Prostate gland (tissue), 2 donors: ENCODE measurements around the gene SIRT7. TPM values are rescaled to one million over a fixed set of nuclear protein-coding genes. Genes with fewer than 3 reads are reported as not detected.

Experiments used
- DNase-seq: peaks from one replicate; pipeline ENCODE4 v3.0.0-alpha.2; 2019; ENCODE audit warnings: low spot score
- H3K27ac ChIP-seq, 2 donors: fragments of 200-600 bp; sonication (generic); 2 replicates each; pipeline ENCODE4 v1.5.1; 2017 to 2019
- H3K27me3 ChIP-seq: fragments of 200-600 bp; sonication (generic); replicated peaks from 2 replicates; pipeline ENCODE4 v1.5.1; 2019; ENCODE audit not compliant: insufficient read depth
- H3K36me3 ChIP-seq, 2 donors: fragments of 200-600 bp; sonication (generic); 1 replicate in 1 of 2; 2 replicates in 1 of 2; pipeline versions ENCODE4 v1.5.1 to v1.8.1; 2017 to 2019
- H3K4me1 ChIP-seq: fragments of 200-600 bp; sonication (generic); replicated peaks from 2 replicates; pipeline ENCODE4 v1.5.1; 2019
- H3K4me3 ChIP-seq, 2 donors: fragments of 200-600 bp; sonication (generic); 2 replicates each; pipeline ENCODE4 v1.5.1; 2017 to 2019
- H3K9me3 ChIP-seq: fragments of 200-600 bp; sonication (generic); 2 replicates; pipeline ENCODE4 v1.5.1; 2017
- CTCF ChIP-seq, 4 experiments: fragments of 200-600 bp in 2 of 4; fragments of 450-650 bp in 2 of 4; sonication (generic) in 2 of 4; IDR thresholded peaks; 1 replicate in 3 of 4; 2 replicates in 1 of 4; pipeline ENCODE4 v1.5.1; 2016 to 2019; ENCODE audit warnings: antibody characterized with exemption in 4 of 4, mild to moderate bottlenecking in 2 of 4, moderate library complexity in 2 of 4
- POLR2A ChIP-seq: fragments of 450-650 bp; IDR thresholded peaks from one replicate; pipeline ENCODE4 v1.6.1; 2016; ENCODE audit warnings: antibody characterized with exemption, mild to moderate bottlenecking
- POLR2AphosphoS5 ChIP-seq: sonication (generic); formaldehyde crosslinking; IDR thresholded peaks from one replicate; pipeline ENCODE4 v1.6.1; 2017; ENCODE audit warnings: antibody characterized with exemption
- WGBS: methylation state at CpG from one replicate; pipeline ENCODE4 v1.1.5; 2018; 5-methylcytosine and 5-hydroxymethylcytosine counted together
- intact Hi-C: fragments of 100-400 bp; cut with DNase I; formaldehyde crosslinking; loops from one replicate; pipeline ENCODE4 v1.14.2; 2022
- total RNA-seq, 2 donors: library from RNA; depleted of rRNA; stranded (reverse); fragments of >200 nt; gene quantifications; one replicate each; pipeline ENCODE4 v1.1.0, GENCODE V29; 2016

SIRT7 gene
- total RNA-seq, 2 donors from 2014 or later: 22.4 to 39.9 TPM

- no peak for TF ChIP-seq CTCF (IDR thresholded peaks at IDR 0.05)
- TF ChIP-seq POLR2A: no peak
- no peak for TF ChIP-seq POLR2AphosphoS5
- H3K4me1 ChIP-seq: peaks cover 10% of the 10 kb centered on the region
- no peaks in the 10 kb centered on the region for H3K27me3 ChIP-seq
- 94% methylated on average over 16 of the region's 16 CpGs for WGBS
- no peaks in the 10 kb centered on the region for H3K9me3 ChIP-seq
- H3K36me3 ChIP-seq: no peaks in the 10 kb centered on the region
- no peak for DNase-seq
- intact Hi-C loops: no loop called here
- no peak overlapping the region for H3K4me3 ChIP-seq
- no peak overlapping the region for H3K27ac ChIP-seq
Observed at GRCh38 chr17:81905424-81905875, 12.5 kb downstream of the SIRT7 start.

GRCh38 chr17:81904600-81905423 is 13.2 kb downstream of the SIRT7 start:
- Histone ChIP-seq H3K27ac (no peak overlapping the region), H3K4me1 (peaks cover 10% of the 10 kb centered on the region), H3K4me3 (no peak overlapping the region), H3K27me3 (no peaks in the 10 kb centered on the region), H3K36me3 (no peaks in the 10 kb centered on the region), H3K9me3 (no peaks in the 10 kb centered on the region)
- 92% methylated on average over 27 of the region's 28 CpGs for WGBS
- TF ChIP-seq POLR2A (no peak), CTCF (IDR thresholded peaks at IDR 0.05) (no peak), POLR2AphosphoS5 (no peak)
- no peak for DNase-seq
- intact Hi-C loops: no loop called here

- Histone ChIP-seq H3K27ac (no peak overlapping the region), H3K9me3 (no peaks in the 10 kb centered on the region), H3K27me3 (no peaks in the 10 kb centered on the region), H3K4me1 (peaks cover 4% of the 10 kb centered on the region), H3K36me3 (no peaks in the 10 kb centered on the region), H3K4me3 (no peak overlapping the region)
- 89% methylated on average over 24 of the region's 24 CpGs for WGBS
- no peak for DNase-seq
- TF ChIP-seq CTCF (IDR thresholded peaks at IDR 0.05) (no peak), POLR2AphosphoS5 (no peak)
- intact Hi-C loops: no loop called here
Observed at GRCh38 chr17:81903896-81904599, 13.9 kb downstream of the SIRT7 start.

GRCh38 chr17:81903415-81903831 is 14.6 kb downstream of the SIRT7 start:
- no peaks in the 10 kb centered on the region for H3K9me3 ChIP-seq
- WGBS: 88% methylated on average over 6 of the region's 10 CpGs
- H3K4me1 ChIP-seq: peaks cover 4% of the 10 kb centered on the region
- TF ChIP-seq CTCF (IDR thresholded peaks at IDR 0.05): no peak
- TF ChIP-seq POLR2AphosphoS5: no peak
- TF ChIP-seq POLR2A: no peak
- intact Hi-C loops: no loop called here
- H3K27ac ChIP-seq: no peak overlapping the region
- peaks cover 0 to 5% of the 10 kb centered on the region in 2 donors for H3K36me3 ChIP-seq
- H3K27me3 ChIP-seq: no peaks in the 10 kb centered on the region
- DNase-seq: no peak
- H3K4me3 ChIP-seq: no peak overlapping the region
